LNCaP clone FGC (cell line): ENCODE results near the gene TATDN3.
A peak's percentile ranks its signal among the peaks of the same experiment; 100 is the strongest.

Source experiments
- DNase-seq: peaks from one replicate; pipeline ENCODE4 v3.0.0-alpha.2; 2011; ENCODE audit warnings: low read depth
- H3K4me3 ChIP-seq: 2 replicates; pipeline ENCODE4 v1.5.1; 2011; ENCODE audit warnings: mild to moderate bottlenecking, low read depth, low read length, control low read depth
- TF ChIP-seq, protein P1 (sequence below): IDR thresholded peaks from 2 replicates; pipeline ENCODE4 v1.5.1; 2012; ENCODE audit warnings: mild to moderate bottlenecking; ENCODE audit not compliant: control insufficient read depth, insufficient read depth; ENCODE audit errors: extremely low read depth

The TATDN3 gene

DNA sequence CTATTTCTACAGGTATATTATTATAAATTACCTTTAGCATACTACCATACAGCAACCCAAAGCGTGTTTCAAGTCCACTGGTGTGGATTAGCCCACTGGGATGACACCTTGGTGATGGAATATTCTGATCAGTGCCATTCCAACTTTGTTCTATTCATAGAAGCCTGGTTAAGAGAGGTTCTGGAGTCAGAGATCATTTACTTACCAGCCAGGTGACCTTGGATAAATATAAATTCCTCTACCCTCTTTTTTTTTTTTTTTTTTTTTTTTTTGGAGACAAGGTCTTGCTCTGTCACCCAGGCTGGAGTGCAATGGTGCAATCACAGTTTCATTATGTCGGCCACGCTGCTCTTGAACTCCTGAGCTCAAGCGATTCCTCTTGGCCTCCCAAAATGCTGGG, 55.9 kb downstream of the TATDN3 start, which contains the start of gene SPATA45:
TSS of gene SPATA45 (minus strand) at position 101 of the 400 bp plus-strand sequence. CDS start 11,500 bp downstream, outside the sequence.
- DNase-seq, result no peak
- H3K4me3 ChIP-seq, result no peak within 1 kb of the TSS
- TF ChIP-seq, protein P1, sequence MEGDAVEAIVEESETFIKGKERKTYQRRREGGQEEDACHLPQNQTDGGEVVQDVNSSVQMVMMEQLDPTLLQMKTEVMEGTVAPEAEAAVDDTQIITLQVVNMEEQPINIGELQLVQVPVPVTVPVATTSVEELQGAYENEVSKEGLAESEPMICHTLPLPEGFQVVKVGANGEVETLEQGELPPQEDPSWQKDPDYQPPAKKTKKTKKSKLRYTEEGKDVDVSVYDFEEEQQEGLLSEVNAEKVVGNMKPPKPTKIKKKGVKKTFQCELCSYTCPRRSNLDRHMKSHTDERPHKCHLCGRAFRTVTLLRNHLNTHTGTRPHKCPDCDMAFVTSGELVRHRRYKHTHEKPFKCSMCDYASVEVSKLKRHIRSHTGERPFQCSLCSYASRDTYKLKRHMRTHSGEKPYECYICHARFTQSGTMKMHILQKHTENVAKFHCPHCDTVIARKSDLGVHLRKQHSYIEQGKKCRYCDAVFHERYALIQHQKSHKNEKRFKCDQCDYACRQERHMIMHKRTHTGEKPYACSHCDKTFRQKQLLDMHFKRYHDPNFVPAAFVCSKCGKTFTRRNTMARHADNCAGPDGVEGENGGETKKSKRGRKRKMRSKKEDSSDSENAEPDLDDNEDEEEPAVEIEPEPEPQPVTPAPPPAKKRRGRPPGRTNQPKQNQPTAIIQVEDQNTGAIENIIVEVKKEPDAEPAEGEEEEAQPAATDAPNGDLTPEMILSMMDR, result no peak

DNA sequence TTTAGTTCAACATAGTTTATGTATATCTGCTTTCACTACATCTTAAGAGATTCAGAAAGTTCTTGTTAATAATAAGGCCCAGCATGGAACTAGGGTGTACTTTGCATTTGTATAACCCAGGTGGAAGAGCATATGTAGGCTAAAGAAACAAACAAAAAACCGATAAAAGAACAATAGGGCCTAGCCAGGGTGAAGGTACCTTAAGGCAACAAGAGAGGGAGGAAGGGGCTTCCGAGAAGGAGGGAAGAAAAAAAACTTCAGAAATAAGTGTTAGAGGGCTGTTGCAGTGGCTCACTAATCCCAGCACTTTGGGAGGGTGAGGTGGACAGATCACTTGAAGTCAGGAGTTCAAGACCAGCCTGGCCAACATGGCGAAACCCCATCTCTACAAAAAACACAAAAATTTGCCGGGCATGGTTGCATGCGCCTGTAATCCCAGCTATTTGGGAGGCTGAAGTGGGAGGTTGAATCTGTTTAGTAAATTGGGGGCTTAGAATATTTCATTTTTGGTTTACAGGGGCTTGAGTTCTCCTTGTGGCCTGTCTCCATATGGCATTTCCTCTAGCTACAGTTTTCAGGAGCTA, 60.5 kb downstream of the TATDN3 start:
- no peak for DNase-seq
- TF ChIP-seq, protein P1, result no peak
- no peak overlapping the region for H3K4me3 ChIP-seq

DNA sequence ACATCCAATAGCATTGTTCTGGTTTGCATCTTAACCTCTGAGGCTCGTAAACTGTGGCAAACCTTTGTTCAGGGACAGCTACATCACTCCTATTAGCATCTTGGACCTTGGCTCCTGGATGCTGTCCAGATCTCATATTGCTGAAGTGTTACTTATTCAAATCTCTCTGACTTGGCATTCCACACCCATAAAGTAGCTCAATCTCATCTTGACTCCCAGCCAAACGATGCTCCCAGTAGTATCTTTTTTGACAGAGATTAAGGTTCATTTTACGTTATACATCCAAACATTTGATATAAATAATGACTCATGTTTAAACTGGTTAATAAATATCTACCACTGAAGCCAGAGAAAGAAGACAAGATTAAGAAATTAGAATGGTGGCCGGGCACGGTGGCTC, 62.0 kb downstream of the TATDN3 start:
- no peak overlapping the region for H3K4me3 ChIP-seq
- DNase-seq, result no peak
- TF ChIP-seq, protein P1, result no peak

DNA sequence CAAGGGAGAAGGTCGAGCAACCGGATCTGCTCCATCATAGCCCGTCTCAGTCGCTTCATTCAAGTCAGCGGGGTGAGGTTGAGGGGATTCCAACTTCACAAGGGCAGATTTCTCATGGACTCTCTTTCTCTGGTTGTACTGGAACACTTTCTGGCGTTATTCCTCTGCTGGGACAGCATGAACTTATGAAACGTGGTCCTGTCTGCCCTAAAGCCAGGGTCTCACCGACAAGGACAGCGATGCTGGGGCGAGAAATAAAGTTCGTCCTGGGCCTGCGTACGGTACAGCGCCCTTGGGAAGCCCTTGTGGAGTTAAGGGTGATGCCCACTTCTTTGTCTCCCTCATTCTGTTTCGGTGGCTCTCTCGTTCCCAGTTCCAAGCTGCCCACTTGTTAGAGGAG, 65.1 kb downstream of the TATDN3 start:
- peak overlapping the region; percentile 83 for H3K4me3 ChIP-seq
- DNase-seq, result no peak
- TF ChIP-seq, protein P1, result no peak

DNA sequence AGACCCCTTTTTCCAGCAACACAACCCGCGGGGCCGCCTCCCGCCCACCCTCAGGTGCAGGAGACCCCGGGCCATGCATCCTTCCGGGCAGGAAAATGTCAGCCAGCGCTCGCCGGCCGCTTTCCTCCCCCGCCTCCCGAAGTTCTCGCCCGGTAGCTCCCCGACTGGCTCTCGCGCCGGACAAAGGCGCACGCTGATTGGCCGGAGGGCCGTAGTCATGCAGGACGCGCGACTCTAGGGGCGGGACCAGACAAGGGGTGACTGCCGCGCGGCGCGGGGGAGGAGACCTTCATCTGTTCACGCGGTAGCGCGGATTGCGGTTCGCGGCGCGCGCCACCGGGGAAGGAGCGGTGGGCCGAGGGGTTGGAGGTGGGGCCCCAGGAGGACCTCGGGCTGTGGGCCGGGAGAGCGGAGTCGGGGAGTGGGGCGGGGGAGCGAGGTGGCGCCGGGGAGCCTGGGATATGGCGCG, 66.3 kb downstream of the TATDN3 start, which contains the start of gene FLVCR1:
TSS of gene FLVCR1 (plus strand) at position 284 of the 469 bp plus-strand sequence. CDS start at position 462, 178 bp downstream.
- H3K4me3 ChIP-seq, result peak within 1 kb of the TSS; percentile 83
- TF ChIP-seq, protein P1, result no peak
- DNase-seq, result peak; percentile 81

DNA sequence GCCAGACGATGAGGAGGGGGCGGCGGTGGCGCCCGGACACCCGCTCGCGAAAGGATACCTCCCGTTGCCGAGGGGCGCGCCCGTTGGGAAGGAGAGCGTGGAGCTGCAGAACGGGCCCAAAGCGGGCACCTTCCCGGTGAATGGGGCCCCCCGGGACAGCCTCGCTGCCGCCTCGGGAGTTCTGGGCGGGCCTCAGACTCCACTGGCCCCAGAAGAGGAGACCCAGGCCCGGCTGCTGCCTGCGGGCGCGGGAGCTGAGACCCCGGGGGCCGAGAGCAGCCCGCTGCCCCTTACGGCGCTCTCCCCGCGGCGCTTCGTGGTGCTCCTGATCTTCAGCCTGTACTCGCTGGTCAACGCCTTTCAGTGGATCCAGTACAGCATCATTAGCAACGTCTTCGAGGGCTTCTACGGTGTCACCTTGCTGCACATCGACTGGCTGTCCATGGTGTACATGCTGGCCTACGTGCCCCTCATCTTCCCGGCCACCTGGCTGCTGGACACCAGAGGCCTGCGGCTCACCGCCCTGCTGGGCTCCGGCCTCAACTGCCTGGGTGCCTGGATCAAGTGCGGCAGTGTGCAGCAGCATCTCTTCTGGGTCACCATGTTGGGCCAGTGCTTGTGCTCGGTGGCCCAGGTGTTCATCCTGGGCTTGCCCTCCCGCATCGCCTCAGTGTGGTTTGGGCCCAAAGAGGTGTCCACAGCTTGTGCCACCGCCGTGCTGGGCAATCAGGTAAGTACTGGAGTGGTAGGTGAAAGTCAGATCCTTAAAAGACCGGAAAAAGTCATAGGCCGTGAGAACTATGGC, 67.0 kb downstream of the TATDN3 start:
- peak overlapping the region; percentile 83 for H3K4me3 ChIP-seq
- TF ChIP-seq, protein P1, result no peak
- no peak for DNase-seq
